HCT116 (cell line): Measurements from ENCODE around the gene HOXA2. TPM values are rescaled to one million over a fixed set of nuclear protein-coding genes. Genes with fewer than 3 reads are reported as not detected.

ENCODE experiments used
- ATAC-seq: fragments of 200-7000 bp; cut with Tn5 transposase; 2 replicates; pipeline ENCODE4 v1.9.1; 2020; ENCODE audit warnings: mild to moderate bottlenecking, moderate library complexity
- BruUV-seq: library from RNA; stranded (reverse); fragments of 400-500 nt; replicated peaks from 2 replicates; lab custom pipeline; 2021; lab: Mats Ljungman, UMichigan
- CTCF ChIA-PET: fragments of 300-600 bp; sonication (Branson Sonifier 250); formaldehyde crosslinking; loops from one replicate; lab custom pipeline; 2021; ENCODE audit warnings: antibody characterized with exemption; lab: Charles Lee
- POLR2A ChIA-PET: fragments of 300-600, 350-600 bp; sonication (Branson Sonifier 250); formaldehyde crosslinking; loops from one replicate; lab custom pipeline; 2021; ENCODE audit warnings: antibody characterized with exemption; lab: Charles Lee
- RAD21 ChIA-PET, 2 experiments: fragments of 300-600 bp; sonication (Branson Sonifier 250); formaldehyde crosslinking; loops; one replicate each; lab custom pipeline; 2023; ENCODE audit warnings: low total read pairs in 2 of 2; ENCODE audit not compliant: uncharacterized antibody in 2 of 2, unreplicated experiment in 2 of 2, low non-redundant PET in 1 of 2; lab: Charles Lee
- DNase-seq: peaks from one replicate; pipeline ENCODE4 v3.0.0-alpha.2; 2010; ENCODE audit warnings: low read depth, low spot score
- H2AFZ ChIP-seq: fragments of 200-600 bp; shearing (Covaris generic), sonication (generic); 2 replicates; pipeline ENCODE4 v1.6.1; 2017; ENCODE audit warnings: low read depth, mixed run types, mixed read lengths, antibody characterized with exemption, low read length; ENCODE audit not compliant: poor library complexity, severe bottlenecking
- H3K27ac ChIP-seq: 2 replicates; pipeline ENCODE4 v1.5.1; 2012; ENCODE audit warnings: low read depth, low read length
- H3K27me3 ChIP-seq: fragments of 200-600 bp; sonication (generic); 2 replicates; pipeline ENCODE4 v1.6.1; 2016; ENCODE audit warnings: mixed run types, low read length, mixed read lengths; ENCODE audit not compliant: insufficient read depth
- H3K36me3 ChIP-seq, 2 experiments: fragments of 200-500 bp in 1 of 2; fragments of 200-600 bp in 1 of 2; sonication (Bioruptor generic) in 1 of 2; sonication (generic) in 1 of 2; 2 replicates each; pipeline versions ENCODE4 v1.5.1 to v1.6.1; 2014 to 2016; ENCODE audit warnings: low read length in 2 of 2, inconsistent platforms in 1 of 2, mixed read lengths in 1 of 2, mixed run types in 1 of 2; ENCODE audit not compliant: insufficient read depth in 2 of 2, control insufficient read depth in 1 of 2
- H3K4me1 ChIP-seq, 2 experiments: fragments of 200-600 bp in 1 of 2; sonication (generic) in 1 of 2; 2 replicates each; pipeline versions ENCODE4 v1.5.1 to v1.6.1; 2012 to 2017; ENCODE audit warnings: low read length in 2 of 2, inconsistent platforms in 1 of 2, mild to moderate bottlenecking in 1 of 2, mixed read lengths in 1 of 2, mixed run types in 1 of 2, moderate library complexity in 1 of 2; ENCODE audit not compliant: insufficient read depth in 2 of 2, control insufficient read depth in 1 of 2
- H3K4me2 ChIP-seq: fragments of 200-600 bp; sonication (generic); 2 replicates; pipeline ENCODE4 v1.6.1; 2017; ENCODE audit warnings: mixed run types, low read length, mixed read lengths
- H3K4me3 ChIP-seq, 2 experiments: fragments of 200-600 bp in 1 of 2; sonication (generic) in 1 of 2; replicated peaks in 1 of 2; 2 replicates each; pipeline ENCODE4 v1.5.1; 2011 to 2016; ENCODE audit warnings: low read length in 2 of 2, control low read depth in 1 of 2, low read depth in 1 of 2, mild to moderate bottlenecking in 1 of 2, mixed read lengths in 1 of 2, mixed run types in 1 of 2
- H3K79me2 ChIP-seq: fragments of 200-600 bp; sonication (generic); 2 replicates; pipeline ENCODE4 v1.6.1; 2017; ENCODE audit warnings: mild to moderate bottlenecking, mixed run types, low read length, moderate library complexity, mixed read lengths; ENCODE audit not compliant: insufficient read depth
- H3K9ac ChIP-seq: fragments of 200-600 bp; sonication (generic); 2 replicates; pipeline ENCODE4 v1.6.1; 2016; ENCODE audit warnings: low read length, mixed read lengths
- H3K9me2 ChIP-seq: fragments of 200-600 bp; sonication (generic), shearing (Covaris generic); 2 replicates; pipeline ENCODE4 v1.6.1; 2017; ENCODE audit warnings: mixed run types, mild to moderate bottlenecking, moderate library complexity; ENCODE audit not compliant: insufficient read depth
- H3K9me3 ChIP-seq, 2 experiments: fragments of 200-500 bp in 1 of 2; fragments of 200-600 bp in 1 of 2; sonication (Bioruptor generic) in 1 of 2; sonication (generic) in 1 of 2; 2 replicates each; pipeline ENCODE4 v1.6.1; 2014 to 2017; ENCODE audit warnings: low read length in 2 of 2, mixed read lengths in 2 of 2, inconsistent platforms in 1 of 2, low read depth in 1 of 2, mild to moderate bottlenecking in 1 of 2, mixed run types in 1 of 2, moderate library complexity in 1 of 2; ENCODE audit not compliant: control insufficient read depth in 1 of 2, insufficient read depth in 1 of 2
- H4K20me1 ChIP-seq: fragments of 200-600 bp; sonication (generic), shearing (Covaris generic); 2 replicates; pipeline ENCODE4 v1.6.1; 2017; ENCODE audit warnings: mixed run types, mild to moderate bottlenecking, moderate library complexity; ENCODE audit not compliant: insufficient read depth
- ATF3 ChIP-seq: IDR thresholded peaks from 2 replicates; pipeline ENCODE4 v1.6.1; 2012
- CBX3 ChIP-seq: IDR thresholded peaks from 2 replicates; pipeline ENCODE4 v1.6.1; 2012; ENCODE audit warnings: low read depth
- CEBPB ChIP-seq: IDR thresholded peaks from 2 replicates; pipeline ENCODE4 v1.6.1; 2012; ENCODE audit warnings: low read depth
- EGR1 ChIP-seq: IDR thresholded peaks from 2 replicates; pipeline ENCODE4 v1.6.1; 2012; ENCODE audit warnings: low read depth
- ELF1 ChIP-seq: IDR thresholded peaks from 2 replicates; pipeline ENCODE4 v1.6.1; 2012; ENCODE audit warnings: low read depth, borderline replicate concordance
- EZH2 ChIP-seq: fragments of 200-600 bp; sonication (generic); IDR thresholded peaks from 2 replicates; pipeline ENCODE4 v1.6.1; 2017; ENCODE audit warnings: antibody characterized with exemption, mixed run types
- EZH2phosphoT487 ChIP-seq: fragments of 200-600 bp; IDR thresholded peaks from 2 replicates; pipeline ENCODE4 v1.6.1; 2018; ENCODE audit warnings: antibody characterized with exemption, borderline replicate concordance
- POLR2A ChIP-seq: IDR thresholded peaks from 2 replicates; pipeline ENCODE4 v1.7.0; 2011; ENCODE audit warnings: borderline replicate concordance; ENCODE audit not compliant: insufficient read depth, insufficient read length; ENCODE audit errors: extremely low read depth
- TCF7L2 ChIP-seq: IDR thresholded peaks from 2 replicates; pipeline ENCODE4 v1.7.0; 2011; ENCODE audit warnings: borderline replicate concordance, inconsistent platforms; ENCODE audit not compliant: insufficient read depth, insufficient read length; ENCODE audit errors: extremely low read depth
- ZBTB33 ChIP-seq: IDR thresholded peaks from 2 replicates; pipeline ENCODE4 v1.6.1; 2011; ENCODE audit warnings: mild to moderate bottlenecking, low read length, moderate library complexity; ENCODE audit not compliant: insufficient replicate concordance; ENCODE audit errors: extremely low read depth
- ZFX ChIP-seq: fragments of 450-650 bp; IDR thresholded peaks from 2 replicates; pipeline ENCODE4 v1.6.1; 2017
- intact Hi-C: fragments of 100-400 bp; cut with micrococcal nuclease; formaldehyde crosslinking; loops from 2 replicates; pipeline ENCODE4 v1.10.0; 2022
- total RNA-seq: library from RNA; stranded (reverse); gene quantifications from one replicate; pipeline ENCODE4 v1.2.1, GENCODE V29; 2021; ENCODE audit not compliant: unreplicated experiment

Gene HOXA2
- total RNA-seq, 1 experiment from 2014 or later, result 0.57 TPM

- H3K27ac ChIP-seq, result no peak overlapping the region
Measured at GRCh38 chr7:27082171-27082570, 20.3 kb downstream of the HOXA2 start.

GRCh38 chr7:27080844-27081436 lies 21.5 kb downstream of the HOXA2 start:
- no peak for TF ChIP-seq EGR1
- TF ChIP-seq CBX3, result no peak
- no peak for TF ChIP-seq ATF3
- TF ChIP-seq EZH2, result no peak
- no peak for TF ChIP-seq ELF1
- no peak for TF ChIP-seq CEBPB
- no peak for TF ChIP-seq POLR2A
- no peak for TF ChIP-seq ZBTB33
- Histone ChIP-seq H3K27ac (no peak overlapping the region), H3K9me2 (no peaks in the 10 kb centered on the region), H2AFZ (peak overlapping the region; percentile 83), H3K9me3 (no peaks in the 10 kb centered on the region), H3K27me3 (no peaks in the 10 kb centered on the region), H3K4me1 (peaks cover 0 to 36% of the 10 kb centered on the region in 2 experiments; a peak in 2 of 4 replicates), H4K20me1 (no peaks in the 10 kb centered on the region), H3K4me3 (no peak overlapping the region), H3K79me2 (no peaks in the 10 kb centered on the region), H3K9ac (no peak overlapping the region), H3K36me3 (no peaks in the 10 kb centered on the region; a peak in 1 of 4 replicates), H3K4me2 (peak overlapping the region; percentile 48)
- BruUV-seq, result no TSS peak
- ChIA-PET POLR2A (interaction anchor here (0.9 to 1.2 kb wide), 2 partner anchors 10 to 16 kb away, joined by 3 read pairs; no protein-coding TSS in a partner anchor), CTCF (no interaction called here), RAD21 (no interaction called here)
- intact Hi-C loops, result no loop called here
- peak; percentile 59 for ATAC-seq
- no peak for DNase-seq

More at GRCh38 chr7:27082171-27082570, 20.3 kb downstream of the HOXA2 start:
- no peaks in the 10 kb centered on the region for H3K9me2 ChIP-seq
- ATAC-seq (peak; percentile 70), DNase-seq (no peak)
- H3K4me2 ChIP-seq, result peak overlapping the region; percentile 48
- H3K79me2 ChIP-seq, result no peaks in the 10 kb centered on the region
- CTCF ChIA-PET, result no interaction called here
- no peak for TF ChIP-seq EZH2
- no peak for TF ChIP-seq EZH2phosphoT487
- TF ChIP-seq TCF7L2, result no peak
- no peak for TF ChIP-seq ZFX
- intact Hi-C loops, result no loop called here
- H3K9ac ChIP-seq, result no peak overlapping the region
- POLR2A ChIA-PET, result no interaction called here
- H3K4me1 ChIP-seq, result peaks cover 0 to 36% of the 10 kb centered on the region in 2 experiments; a peak in 2 of 4 replicates
- no peaks in the 10 kb centered on the region for H4K20me1 ChIP-seq
- no peaks in the 10 kb centered on the region for H3K9me3 ChIP-seq
- H3K4me3 ChIP-seq, result no peak overlapping the region
- peak overlapping the region; percentile 34 for H2AFZ ChIP-seq
- no peaks in the 10 kb centered on the region for H3K27me3 ChIP-seq
- BruUV-seq, result no TSS peak
- RAD21 ChIA-PET, result no interaction called here
- H3K36me3 ChIP-seq, result no peaks in the 10 kb centered on the region
